Measurements from ENCODE around the gene CFAP300.

Gene CFAP300

GRCh38 chr11:102047305-102047924, at the start of gene CFAP300:
TSS of gene CFAP300 (plus strand) at chr11:102047437. CDS start at chr11:102047471, 34 bp downstream.
- no peak within 1 kb of the TSS; the same call in 1 of the 2 replicates for H3K4me3 ChIP-seq (ENCODE audit: low read length)
- TF ChIP-seq ZNF274 (IDR thresholded peaks at IDR 0.05; ENCODE audit: low read depth, low read length) = no peak

GRCh38 chr11:102001657-102002338, 45.4 kb upstream of the CFAP300 start:
- TF ChIP-seq ZNF274 (IDR thresholded peaks at IDR 0.05; ENCODE audit: low read depth, low read length) = no peak

DNA sequence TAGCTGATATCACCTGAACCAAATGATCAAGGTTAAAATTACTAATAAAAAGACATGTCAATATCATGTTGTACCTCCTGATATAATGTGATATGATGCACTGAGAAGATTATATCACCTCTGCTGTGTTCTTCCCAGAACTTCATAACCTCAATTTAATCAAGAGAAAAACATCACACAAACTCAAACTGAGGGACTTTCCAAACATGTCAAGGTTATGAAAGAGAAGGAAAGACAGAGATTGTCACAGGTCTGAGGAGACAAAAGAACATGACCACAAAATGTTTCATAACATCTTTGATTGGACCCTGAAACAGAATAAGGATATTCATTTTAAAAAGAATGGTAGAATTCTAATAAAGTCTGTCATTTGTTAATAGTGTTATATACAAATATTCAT, 43.0 kb upstream of the CFAP300 start:
- no peak for TF ChIP-seq ZNF274 (IDR thresholded peaks at IDR 0.05; ENCODE audit: low read depth, low read length)
- no peak overlapping the region for H3K4me3 ChIP-seq (ENCODE audit: low read length)

More at GRCh38 chr11:102001657-102002338, 45.4 kb upstream of the CFAP300 start:
- no peak overlapping the region for H3K4me3 ChIP-seq (ENCODE audit: low read length)

- no peak overlapping the region for H3K4me3 ChIP-seq (ENCODE audit: low read length)
- no peak for TF ChIP-seq ZNF274 (IDR thresholded peaks at IDR 0.05; ENCODE audit: low read depth, low read length)
These were observed 41.9 kb upstream of the CFAP300 start for GRCh38 chr11:102005306-102005705.

DNA sequence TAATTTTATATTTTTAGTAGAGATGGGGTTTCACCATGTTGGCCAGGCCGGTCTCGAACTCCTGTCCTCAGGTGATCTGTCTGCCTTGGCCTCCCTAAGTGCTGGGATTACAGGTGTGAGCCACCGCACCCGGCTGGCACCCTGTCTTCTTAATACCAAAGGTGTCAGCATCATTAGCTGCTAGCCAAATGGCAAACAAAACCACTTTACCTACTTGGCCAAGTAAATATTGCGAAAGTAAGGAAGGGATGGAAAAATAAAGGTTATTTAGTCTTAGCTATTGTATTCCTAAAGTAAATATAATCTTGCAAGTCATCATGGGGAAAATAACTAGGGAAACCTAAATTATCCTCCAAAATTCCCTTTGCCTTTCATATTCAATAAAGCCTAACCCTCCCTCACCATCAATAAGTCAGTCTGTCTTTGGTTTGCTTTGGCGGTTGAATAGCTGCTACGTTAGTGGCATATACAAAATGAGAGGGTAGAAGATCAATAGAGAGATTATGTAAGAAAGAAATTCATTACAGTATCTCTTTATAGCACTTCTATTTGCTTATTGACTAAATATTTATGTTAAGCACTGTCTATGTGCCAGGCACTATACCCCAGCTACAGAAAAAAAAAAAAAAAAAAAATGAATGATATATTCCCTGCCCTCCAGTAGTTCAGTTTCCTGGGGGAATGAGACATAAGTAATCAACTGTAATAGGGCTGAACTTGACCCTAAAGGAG, 40.2 kb upstream of the CFAP300 start:
- no peak overlapping the region for H3K4me3 ChIP-seq (ENCODE audit: low read length)
- no peak for TF ChIP-seq ZNF274 (IDR thresholded peaks at IDR 0.05; ENCODE audit: low read depth, low read length)

- H3K4me3 ChIP-seq (ENCODE audit: low read length) = no peak overlapping the region
- no peak for TF ChIP-seq ZNF274 (IDR thresholded peaks at IDR 0.05; ENCODE audit: low read depth, low read length)
These were observed 39.4 kb upstream of the CFAP300 start for GRCh38 chr11:102007567-102008437.

GRCh38 chr11:102010776-102011494, 36.3 kb upstream of the CFAP300 start:
- H3K4me3 ChIP-seq (ENCODE audit: low read length) = no peak overlapping the region
- TF ChIP-seq ZNF274 (IDR thresholded peaks at IDR 0.05; ENCODE audit: low read depth, low read length) = no peak

GRCh38 chr11:102012946-102013345, 34.3 kb upstream of the CFAP300 start:
- TF ChIP-seq ZNF274 (IDR thresholded peaks at IDR 0.05; ENCODE audit: low read depth, low read length) = no peak

GRCh38 chr11:102014756-102015155, 32.5 kb upstream of the CFAP300 start:
- TF ChIP-seq ZNF274 (IDR thresholded peaks at IDR 0.05; ENCODE audit: low read depth, low read length) = no peak

More at GRCh38 chr11:102012946-102013345, 34.3 kb upstream of the CFAP300 start:
- H3K4me3 ChIP-seq (ENCODE audit: low read length) = no peak overlapping the region

GRCh38 chr11:102017026-102017425, 30.2 kb upstream of the CFAP300 start:
- H3K4me3 ChIP-seq (ENCODE audit: low read length) = no peak overlapping the region
- no peak for TF ChIP-seq ZNF274 (IDR thresholded peaks at IDR 0.05; ENCODE audit: low read depth, low read length)

More at GRCh38 chr11:102014756-102015155, 32.5 kb upstream of the CFAP300 start:
- no peak overlapping the region for H3K4me3 ChIP-seq (ENCODE audit: low read length)

- H3K4me3 ChIP-seq (ENCODE audit: low read length) = no peak overlapping the region
- TF ChIP-seq ZNF274 (IDR thresholded peaks at IDR 0.05; ENCODE audit: low read depth, low read length) = no peak
These were observed 21.0 kb upstream of the CFAP300 start for GRCh38 chr11:102026217-102026616.

DNA sequence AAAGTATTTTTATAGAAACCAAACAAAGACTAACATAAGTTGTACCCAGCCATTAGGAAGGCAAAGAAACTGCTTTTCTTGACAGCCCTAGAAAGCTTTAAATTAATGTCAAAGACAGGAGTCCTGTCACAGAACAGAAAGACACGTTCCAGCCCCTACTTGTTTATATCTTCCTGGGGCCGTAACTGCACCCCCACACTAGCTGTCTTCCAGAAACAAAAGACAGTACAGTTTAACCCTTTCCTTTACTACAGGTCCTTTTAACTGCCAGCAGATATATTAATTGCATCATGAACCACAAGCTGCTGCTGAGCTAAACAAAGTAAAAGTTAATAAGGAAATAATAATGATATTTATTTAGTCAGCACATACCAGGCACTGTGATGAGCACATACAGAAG, 20.3 kb upstream of the CFAP300 start:
- no peak overlapping the region for H3K4me3 ChIP-seq (ENCODE audit: low read length)
- TF ChIP-seq ZNF274 (IDR thresholded peaks at IDR 0.05; ENCODE audit: low read depth, low read length) = no peak

- no peak for TF ChIP-seq ZNF274 (IDR thresholded peaks at IDR 0.05; ENCODE audit: low read depth, low read length)
- no peak overlapping the region for H3K4me3 ChIP-seq (ENCODE audit: low read length)
These were observed 10.5 kb upstream of the CFAP300 start for GRCh38 chr11:102036757-102037156.
